ENCODE data around the gene SLC12A9. TPM values are rescaled to one million over a fixed set of nuclear protein-coding genes. Genes with fewer than 3 reads are reported as not detected.

Gene SLC12A9
- total RNA-seq, 1 experiment from 2014 or later: 24.6 TPM

GRCh38 chr7:100878685-100879084, 26.2 kb downstream of the SLC12A9 start:
- no peak for ATAC-seq
- H2AFZ ChIP-seq (ENCODE audit: low read depth, low read length, poor library complexity, severe bottlenecking): no peak overlapping the region
- ChIA-PET RAD21 (ENCODE audit: low non-redundant PET in 1 of 2, low total read pairs in 2 of 2, uncharacterized antibody in 2 of 2, unreplicated experiment in 2 of 2) (no interaction called here), POLR2A (interaction anchor here (0.8 kb wide), 1 partner anchor 11 kb away, joined by 3 read pairs; the partner anchor contains the start of gene UFSP1), CTCF (no interaction called here)
- H3K27me3 ChIP-seq (ENCODE audit: insufficient read depth, low read length): no peaks in the 10 kb centered on the region
- no peaks in the 10 kb centered on the region for H3K9me2 ChIP-seq (ENCODE audit: insufficient read depth)
- no TSS peak for BruUV-seq (replicated peaks)
- no peak for DNase-seq (ENCODE audit: low read depth, low spot score)
- H3K4me2 ChIP-seq (ENCODE audit: low read length): no peak overlapping the region
- peaks cover 12 to 22% of the 10 kb centered on the region in 2 experiments for H3K4me1 ChIP-seq (ENCODE audit: control insufficient read depth in 1 of 2, insufficient read depth in 2 of 2, low read length in 2 of 2)
- intact Hi-C loops (cut with micrococcal nuclease): no loop called here
- peaks cover 36 to 70% of the 10 kb centered on the region in 2 experiments for H3K36me3 ChIP-seq (ENCODE audit: control insufficient read depth in 1 of 2, insufficient read depth in 2 of 2, low read length in 2 of 2)
- peaks cover 93% of the 10 kb centered on the region for H3K79me2 ChIP-seq (ENCODE audit: insufficient read depth, low read length)
- no peak overlapping the region for H3K4me3 ChIP-seq (replicated peaks in 1 of 2; ENCODE audit: low read depth in 1 of 2, low read length in 2 of 2)
- H3K9ac ChIP-seq (ENCODE audit: low read length): no peak overlapping the region
- H3K9me3 ChIP-seq (ENCODE audit: control insufficient read depth in 1 of 2, insufficient read depth in 1 of 2, low read depth in 1 of 2, low read length in 2 of 2): no peaks in the 10 kb centered on the region
- TF ChIP-seq EGR1 (IDR thresholded peaks at IDR 0.05; ENCODE audit: low read depth) (no peak), MAX (IDR thresholded peaks at IDR 0.05) (no peak), POLR2A (IDR thresholded peaks at IDR 0.05; ENCODE audit: borderline replicate concordance, extremely low read depth, insufficient read depth, insufficient read length) (no peak), SIN3A (IDR thresholded peaks at IDR 0.05; ENCODE audit: low read depth) (no peak), ATF3 (IDR thresholded peaks at IDR 0.05) (no peak), CEBPB (IDR thresholded peaks at IDR 0.05; ENCODE audit: low read depth) (no peak), SP1 (IDR thresholded peaks at IDR 0.05; ENCODE audit: low read depth) (no peak), TCF7L2 (IDR thresholded peaks at IDR 0.05; ENCODE audit: borderline replicate concordance, extremely low read depth, insufficient read depth, insufficient read length) (no peak), ELF1 (IDR thresholded peaks at IDR 0.05; ENCODE audit: borderline replicate concordance, low read depth) (no peak), POLR2AphosphoS5 (IDR thresholded peaks at IDR 0.05; ENCODE audit: low read depth, low read length) (no peak), SRF (IDR thresholded peaks at IDR 0.05; ENCODE audit: low read depth) (no peak), YY1 (IDR thresholded peaks at IDR 0.05; ENCODE audit: extremely low read depth, insufficient replicate concordance, low read depth, low read length) (no peak)
- H3K27ac ChIP-seq (ENCODE audit: low read depth, low read length): no peak overlapping the region
- peaks cover 15% of the 10 kb centered on the region; the same call in 1 of the 2 replicates for H4K20me1 ChIP-seq (ENCODE audit: insufficient read depth)
